Measurements from ENCODE around the gene CDC14B. TPM values are rescaled to one million over a fixed set of nuclear protein-coding genes. Genes with fewer than 3 reads are reported as not detected.

The CDC14B gene
- total RNA-seq, 1 experiment from 2014 or later = 57.1 TPM

- Mint-ChIP-seq H3K36me3 (no peaks in the 10 kb centered on the region), H3K27me3 (ENCODE audit: low read depth) (no peaks in the 10 kb centered on the region), H3K4me1 (peaks cover 31% of the 10 kb centered on the region), H3K4me3 (no peak overlapping the region), H3K27ac (peak overlapping the region; percentile 84), H3K9me3 (no peaks in the 10 kb centered on the region)
- DNase-seq (ENCODE audit: low spot score) (no peak), ATAC-seq (no peak; the same call in 1 of the 2 replicates)
- ChIA-PET CTCF (interaction anchor here (1.1 to 2.4 kb wide), 2 partner anchors 10 to 110 kb away, joined by 3 to 7 read pairs; no protein-coding TSS in a partner anchor), POLR2A (no interaction called here)
- TF ChIP-seq ZMAT4 (CRISPR knock-in tag; IDR thresholded peaks at IDR 0.05) (no peak), ZNF425 (CRISPR knock-in tag; conservative IDR thresholded peaks at IDR 0.05) (no peak), ZBTB43 (CRISPR knock-in tag; IDR thresholded peaks at IDR 0.05) (no peak), ZNF423 (CRISPR knock-in tag; IDR thresholded peaks at IDR 0.05) (peak; percentile 80)
Observed at GRCh38 chr9:96556701-96557461, 62.8 kb downstream of the CDC14B start.

- H3K27ac Mint-ChIP-seq = peak overlapping the region; percentile 11; the same call in 1 of the 2 replicates
Observed at GRCh38 chr9:96555567-96556386, 63.9 kb downstream of the CDC14B start.

More at GRCh38 chr9:96555567-96556386, 63.9 kb downstream of the CDC14B start:
- Mint-ChIP-seq H3K4me1 (peaks cover 31% of the 10 kb centered on the region), H3K4me3 (no peak overlapping the region), H3K36me3 (peaks cover 4% of the 10 kb centered on the region; the same call in 1 of the 2 replicates), H3K9me3 (no peaks in the 10 kb centered on the region), H3K27me3 (ENCODE audit: low read depth) (no peaks in the 10 kb centered on the region)
- ChIA-PET POLR2A (no interaction called here), CTCF (interaction anchor here (0.7 to 1.1 kb wide), 2 partner anchors 111 to 114 kb away, joined by 3 read pairs; no protein-coding TSS in a partner anchor)
- ATAC-seq = no peak
- no peak for DNase-seq (ENCODE audit: low spot score)
- TF ChIP-seq PRDM15 (CRISPR knock-in tag; IDR thresholded peaks at IDR 0.05) = no peak
